Liver (tissue), 3 donors: ENCODE data around the gene NNT.

ENCODE experiments used
- EGR1 ChIP-seq, 2 donors: IDR thresholded peaks; 2 replicates each; pipeline ENCODE4 v1.6.1; 2016 to 2018; ENCODE audit warnings: antibody characterized with exemption in 2 of 2, low read depth in 2 of 2
- GABPA ChIP-seq, 2 donors: IDR thresholded peaks in 1 of 2; conservative IDR thresholded peaks in 1 of 2; 2 replicates each; pipeline ENCODE4 v1.6.1; 2016; ENCODE audit warnings: antibody characterized with exemption in 2 of 2, mild to moderate bottlenecking in 1 of 2, moderate library complexity in 1 of 2
- RAD21 ChIP-seq, 2 donors: IDR thresholded peaks; 2 replicates each; pipeline ENCODE4 v1.6.1; 2016; ENCODE audit warnings: antibody characterized with exemption in 2 of 2, mild to moderate bottlenecking in 2 of 2
- SP1 ChIP-seq: IDR thresholded peaks from 2 replicates; pipeline ENCODE4 v1.6.1; 2018; ENCODE audit warnings: antibody characterized with exemption, mild to moderate bottlenecking
- TAF1 ChIP-seq: conservative IDR thresholded peaks from 2 replicates; pipeline ENCODE4 v1.6.1; 2016; ENCODE audit warnings: antibody characterized with exemption, mild to moderate bottlenecking
- YY1 ChIP-seq: IDR thresholded peaks from 2 replicates; pipeline ENCODE4 v1.6.1; 2016; ENCODE audit warnings: antibody characterized with exemption, mild to moderate bottlenecking
- TF ChIP-seq, protein P1 (sequence below): IDR thresholded peaks from 2 replicates; pipeline ENCODE4 v1.6.1; 2016; ENCODE audit warnings: antibody characterized with exemption
- TF ChIP-seq, protein P2 (sequence below): fragments of 150-350 bp; IDR thresholded peaks from 2 replicates; pipeline ENCODE4 v1.5.1; 2017; ENCODE audit warnings: improper control_type of control experiment, low read depth, low read length; ENCODE audit not compliant: missing input control
- TF ChIP-seq, protein P3 (sequence below): IDR thresholded peaks from 2 replicates; pipeline ENCODE4 v1.6.1; 2016; ENCODE audit warnings: antibody characterized with exemption
- TF ChIP-seq, protein P4 (sequence below): IDR thresholded peaks from 2 replicates; pipeline ENCODE4 v1.6.1; 2016; ENCODE audit warnings: antibody characterized with exemption
- TF ChIP-seq, protein P5 (sequence below): IDR thresholded peaks from 2 replicates; pipeline ENCODE4 v1.6.1; 2016; ENCODE audit warnings: antibody characterized with exemption, mild to moderate bottlenecking
- donor health status: healthy.
- donor health status: healthy.

DNA sequence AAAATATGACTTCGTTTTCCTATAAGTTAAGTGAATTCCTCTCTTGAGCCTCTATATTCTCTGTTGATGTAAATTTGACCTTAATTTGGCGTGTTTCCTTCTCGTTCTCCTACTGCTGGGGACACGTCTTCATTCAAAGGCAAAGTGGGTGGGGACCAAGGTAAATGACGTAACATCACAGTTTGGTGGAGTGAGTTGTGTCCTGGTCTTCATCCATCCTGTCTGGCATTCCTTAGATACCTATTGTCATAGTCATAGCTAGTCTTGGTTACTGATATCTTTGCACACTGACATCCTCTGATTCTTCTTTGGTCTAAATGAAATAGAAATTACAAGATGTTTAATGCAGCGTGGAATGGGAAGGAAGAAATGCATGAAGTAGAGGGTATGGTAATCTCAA lies 108.5 kb downstream of the NNT start:
- no peak for TF ChIP-seq TAF1
- TF ChIP-seq, protein P1, sequence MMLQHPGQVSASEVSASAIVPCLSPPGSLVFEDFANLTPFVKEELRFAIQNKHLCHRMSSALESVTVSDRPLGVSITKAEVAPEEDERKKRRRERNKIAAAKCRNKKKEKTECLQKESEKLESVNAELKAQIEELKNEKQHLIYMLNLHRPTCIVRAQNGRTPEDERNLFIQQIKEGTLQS, result no peak
- TF ChIP-seq, protein P2, sequence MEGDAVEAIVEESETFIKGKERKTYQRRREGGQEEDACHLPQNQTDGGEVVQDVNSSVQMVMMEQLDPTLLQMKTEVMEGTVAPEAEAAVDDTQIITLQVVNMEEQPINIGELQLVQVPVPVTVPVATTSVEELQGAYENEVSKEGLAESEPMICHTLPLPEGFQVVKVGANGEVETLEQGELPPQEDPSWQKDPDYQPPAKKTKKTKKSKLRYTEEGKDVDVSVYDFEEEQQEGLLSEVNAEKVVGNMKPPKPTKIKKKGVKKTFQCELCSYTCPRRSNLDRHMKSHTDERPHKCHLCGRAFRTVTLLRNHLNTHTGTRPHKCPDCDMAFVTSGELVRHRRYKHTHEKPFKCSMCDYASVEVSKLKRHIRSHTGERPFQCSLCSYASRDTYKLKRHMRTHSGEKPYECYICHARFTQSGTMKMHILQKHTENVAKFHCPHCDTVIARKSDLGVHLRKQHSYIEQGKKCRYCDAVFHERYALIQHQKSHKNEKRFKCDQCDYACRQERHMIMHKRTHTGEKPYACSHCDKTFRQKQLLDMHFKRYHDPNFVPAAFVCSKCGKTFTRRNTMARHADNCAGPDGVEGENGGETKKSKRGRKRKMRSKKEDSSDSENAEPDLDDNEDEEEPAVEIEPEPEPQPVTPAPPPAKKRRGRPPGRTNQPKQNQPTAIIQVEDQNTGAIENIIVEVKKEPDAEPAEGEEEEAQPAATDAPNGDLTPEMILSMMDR, result no peak
- TF ChIP-seq YY1, result no peak
- TF ChIP-seq, protein P3, sequence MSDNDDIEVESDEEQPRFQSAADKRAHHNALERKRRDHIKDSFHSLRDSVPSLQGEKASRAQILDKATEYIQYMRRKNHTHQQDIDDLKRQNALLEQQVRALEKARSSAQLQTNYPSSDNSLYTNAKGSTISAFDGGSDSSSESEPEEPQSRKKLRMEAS, result no peak
- TF ChIP-seq EGR1 (IDR thresholded peaks at IDR 0.05; ENCODE audit: low read depth in 2 of 2), result no peak
- TF ChIP-seq RAD21 (IDR thresholded peaks at IDR 0.05), result no peak
- no peak for TF ChIP-seq SP1
- TF ChIP-seq, protein P4, sequence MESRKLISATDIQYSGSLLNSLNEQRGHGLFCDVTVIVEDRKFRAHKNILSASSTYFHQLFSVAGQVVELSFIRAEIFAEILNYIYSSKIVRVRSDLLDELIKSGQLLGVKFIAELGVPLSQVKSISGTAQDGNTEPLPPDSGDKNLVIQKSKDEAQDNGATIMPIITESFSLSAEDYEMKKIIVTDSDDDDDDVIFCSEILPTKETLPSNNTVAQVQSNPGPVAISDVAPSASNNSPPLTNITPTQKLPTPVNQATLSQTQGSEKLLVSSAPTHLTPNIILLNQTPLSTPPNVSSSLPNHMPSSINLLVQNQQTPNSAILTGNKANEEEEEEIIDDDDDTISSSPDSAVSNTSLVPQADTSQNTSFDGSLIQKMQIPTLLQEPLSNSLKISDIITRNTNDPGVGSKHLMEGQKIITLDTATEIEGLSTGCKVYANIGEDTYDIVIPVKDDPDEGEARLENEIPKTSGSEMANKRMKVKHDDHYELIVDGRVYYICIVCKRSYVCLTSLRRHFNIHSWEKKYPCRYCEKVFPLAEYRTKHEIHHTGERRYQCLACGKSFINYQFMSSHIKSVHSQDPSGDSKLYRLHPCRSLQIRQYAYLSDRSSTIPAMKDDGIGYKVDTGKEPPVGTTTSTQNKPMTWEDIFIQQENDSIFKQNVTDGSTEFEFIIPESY, result no peak
- TF ChIP-seq, protein P5, sequence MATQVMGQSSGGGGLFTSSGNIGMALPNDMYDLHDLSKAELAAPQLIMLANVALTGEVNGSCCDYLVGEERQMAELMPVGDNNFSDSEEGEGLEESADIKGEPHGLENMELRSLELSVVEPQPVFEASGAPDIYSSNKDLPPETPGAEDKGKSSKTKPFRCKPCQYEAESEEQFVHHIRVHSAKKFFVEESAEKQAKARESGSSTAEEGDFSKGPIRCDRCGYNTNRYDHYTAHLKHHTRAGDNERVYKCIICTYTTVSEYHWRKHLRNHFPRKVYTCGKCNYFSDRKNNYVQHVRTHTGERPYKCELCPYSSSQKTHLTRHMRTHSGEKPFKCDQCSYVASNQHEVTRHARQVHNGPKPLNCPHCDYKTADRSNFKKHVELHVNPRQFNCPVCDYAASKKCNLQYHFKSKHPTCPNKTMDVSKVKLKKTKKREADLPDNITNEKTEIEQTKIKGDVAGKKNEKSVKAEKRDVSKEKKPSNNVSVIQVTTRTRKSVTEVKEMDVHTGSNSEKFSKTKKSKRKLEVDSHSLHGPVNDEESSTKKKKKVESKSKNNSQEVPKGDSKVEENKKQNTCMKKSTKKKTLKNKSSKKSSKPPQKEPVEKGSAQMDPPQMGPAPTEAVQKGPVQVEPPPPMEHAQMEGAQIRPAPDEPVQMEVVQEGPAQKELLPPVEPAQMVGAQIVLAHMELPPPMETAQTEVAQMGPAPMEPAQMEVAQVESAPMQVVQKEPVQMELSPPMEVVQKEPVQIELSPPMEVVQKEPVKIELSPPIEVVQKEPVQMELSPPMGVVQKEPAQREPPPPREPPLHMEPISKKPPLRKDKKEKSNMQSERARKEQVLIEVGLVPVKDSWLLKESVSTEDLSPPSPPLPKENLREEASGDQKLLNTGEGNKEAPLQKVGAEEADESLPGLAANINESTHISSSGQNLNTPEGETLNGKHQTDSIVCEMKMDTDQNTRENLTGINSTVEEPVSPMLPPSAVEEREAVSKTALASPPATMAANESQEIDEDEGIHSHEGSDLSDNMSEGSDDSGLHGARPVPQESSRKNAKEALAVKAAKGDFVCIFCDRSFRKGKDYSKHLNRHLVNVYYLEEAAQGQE, result no peak
- TF ChIP-seq GABPA (IDR thresholded peaks at IDR 0.05 in 1 of 2, conservative IDR thresholded peaks at IDR 0.05 in 1 of 2), result no peak
